Activated CD8-positive, alpha-beta memory T cell treated with anti-CD3 and anti-CD28 coated beads for 1 hour (primary cell): Measurements from ENCODE around the gene FXYD2.
A peak's percentile ranks its signal among the peaks of the same experiment; 100 is the strongest.

Source experiments
- DNase-seq, 2 donors: peaks; one replicate each; pipeline ENCODE4 v3.0.0-alpha.2; 2020; ENCODE audit warnings: low read depth in 1 of 2; ENCODE audit errors: extremely low read depth in 1 of 2

The FXYD2 gene

GRCh38 chr11:117805045-117805444, 19.5 kb downstream of the FXYD2 start:
- no peak for DNase-seq

DNA sequence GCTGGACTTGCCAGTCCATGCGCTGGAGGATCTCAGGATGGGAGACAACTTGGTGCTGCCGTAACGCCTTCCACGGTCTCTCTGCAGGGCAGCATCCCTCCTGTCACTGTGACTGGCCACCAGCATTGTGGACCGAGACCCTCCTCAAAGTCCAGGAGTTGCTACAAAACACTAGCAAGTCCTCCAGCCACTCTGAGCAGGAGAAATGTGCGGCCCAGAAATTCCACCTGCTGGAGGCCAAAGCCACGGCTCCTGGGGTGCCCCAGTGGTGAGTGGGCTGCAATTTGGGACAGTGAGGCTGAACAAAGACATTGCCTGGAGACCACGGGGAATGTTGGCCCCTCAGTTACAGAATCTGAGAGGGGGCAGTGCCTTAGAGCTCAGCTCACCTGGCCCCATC, 20.6 kb downstream of the FXYD2 start:
- DNase-seq: no peak

DNA sequence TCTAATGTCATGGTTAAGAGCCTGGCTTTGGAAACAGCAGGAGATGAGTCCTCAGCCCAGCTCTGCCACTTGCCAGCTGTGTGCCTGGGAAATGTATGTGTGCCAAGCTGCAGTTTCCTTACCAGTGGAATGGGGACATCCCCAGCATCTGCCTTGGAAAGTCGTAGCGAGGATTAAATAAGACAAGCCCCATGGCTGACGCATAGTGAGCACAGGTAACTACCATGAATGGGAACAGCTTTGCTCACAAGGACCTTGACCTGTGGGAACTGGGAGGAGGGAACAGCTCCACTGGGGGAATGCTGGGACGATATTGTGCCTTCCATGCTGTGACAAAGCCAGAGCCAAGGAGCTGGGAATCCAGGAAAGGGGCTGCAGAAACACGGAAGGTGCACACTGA, 24.9 kb downstream of the FXYD2 start:
- DNase-seq: no peak

DNA sequence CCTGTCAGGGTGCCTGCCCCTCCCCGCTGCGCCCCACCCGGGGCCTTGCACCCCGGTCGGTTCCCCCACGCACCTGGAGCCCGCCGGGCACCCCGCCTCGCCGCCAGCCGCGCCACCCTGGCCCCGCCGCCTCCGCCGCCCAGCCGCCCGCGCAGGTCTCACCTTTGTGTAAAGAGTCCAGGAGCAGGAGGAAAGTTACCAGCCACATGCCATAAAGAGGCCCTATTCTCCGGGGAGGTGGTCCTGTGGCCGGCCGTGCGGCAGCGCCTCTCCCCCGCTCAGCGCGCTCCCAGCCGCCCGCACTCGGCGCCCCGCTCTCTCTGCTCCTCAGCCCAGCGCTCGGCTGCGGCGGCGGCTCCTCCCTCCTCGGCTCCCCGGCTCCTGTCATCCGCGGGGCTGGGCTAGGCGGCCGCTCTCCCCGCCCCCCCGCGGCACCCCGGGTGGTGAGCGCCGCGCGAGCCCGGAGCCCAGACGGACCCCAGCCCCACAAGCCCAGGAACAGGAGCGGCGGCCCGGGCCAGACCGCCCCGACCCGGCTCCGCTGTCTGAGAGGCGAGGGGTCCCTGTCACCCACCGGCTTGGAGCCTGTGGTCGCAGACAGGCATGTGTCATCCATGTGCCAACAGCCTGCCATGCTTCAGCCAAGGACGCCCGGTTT, 27.5 kb downstream of the FXYD2 start, which contains the start of gene DSCAML1:
Gene DSCAML1, minus strand, starts transcription at position 345 of the 658 bp plus-strand sequence. Its CDS starts 137 bp downstream, at position 208.
- peak in 1 of 2 donors; percentile 29 for DNase-seq

- DNase-seq: no peak
Observed at GRCh38 chr11:117796456-117796871, 28.1 kb downstream of the FXYD2 start.

DNA sequence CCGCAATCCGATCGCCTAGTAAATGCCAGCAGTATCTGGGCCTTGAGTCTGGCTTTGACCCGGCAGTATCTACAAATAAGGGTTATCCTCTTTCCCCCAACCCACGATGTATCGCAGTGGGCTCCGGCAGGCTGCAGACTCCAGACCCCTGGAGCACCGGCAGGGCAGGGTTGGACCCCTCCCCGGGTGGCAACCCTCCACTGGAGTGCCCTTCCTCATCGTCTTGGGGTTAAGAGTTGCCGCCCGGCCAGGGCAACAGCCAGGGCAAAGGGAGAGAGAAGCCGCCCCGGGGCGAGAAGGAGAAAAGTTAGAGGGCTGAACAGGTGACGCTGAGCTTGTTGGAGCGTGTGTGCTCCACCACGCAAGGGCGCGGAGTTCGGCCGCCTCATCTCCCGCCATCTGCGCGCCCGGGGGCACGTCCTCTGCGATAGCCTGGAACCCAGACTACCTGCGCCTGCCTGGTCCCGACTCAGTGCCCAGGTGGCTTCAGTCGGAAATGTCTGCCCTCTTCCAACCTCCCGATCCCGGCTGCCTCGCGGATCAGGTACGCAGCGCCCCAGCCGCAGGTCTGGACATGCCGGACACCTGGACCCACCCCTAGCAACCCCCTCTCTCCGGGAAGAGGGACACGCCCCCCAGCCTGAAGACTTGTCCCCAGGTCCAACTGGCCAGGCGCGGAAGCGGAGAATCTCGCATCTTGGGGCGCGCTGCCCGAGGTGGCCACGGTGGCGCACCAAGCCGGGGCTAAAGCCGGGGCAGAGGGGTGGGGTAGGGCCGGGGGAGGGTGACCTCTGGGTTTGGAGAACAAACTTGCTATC, 28.7 kb downstream of the FXYD2 start:
- DNase-seq: no peak

- no peak for DNase-seq
Observed at GRCh38 chr11:117794772-117795629, 29.5 kb downstream of the FXYD2 start.

GRCh38 chr11:117794135-117794534, 30.4 kb downstream of the FXYD2 start:
- no peak for DNase-seq

DNA sequence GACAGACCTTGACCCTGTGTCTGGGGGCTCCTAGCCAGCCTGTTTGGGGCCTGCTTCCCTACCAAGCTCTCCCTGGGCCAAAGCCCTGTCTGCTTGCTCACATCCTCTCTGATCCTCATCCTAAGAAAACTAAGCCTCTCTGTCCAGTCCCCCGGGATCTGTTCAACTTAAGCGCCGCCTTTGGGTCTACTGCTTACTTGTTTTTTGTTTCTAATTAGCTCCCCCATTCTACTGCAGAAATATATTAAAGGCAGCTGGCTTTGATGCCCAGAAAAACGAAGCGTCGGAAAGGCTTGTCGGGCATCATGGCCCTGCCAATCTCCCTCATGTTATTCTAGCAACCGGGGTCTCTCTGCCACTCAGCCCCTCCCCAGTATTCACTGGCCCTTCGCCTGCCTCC, 31.0 kb downstream of the FXYD2 start:
- DNase-seq: no peak

DNA sequence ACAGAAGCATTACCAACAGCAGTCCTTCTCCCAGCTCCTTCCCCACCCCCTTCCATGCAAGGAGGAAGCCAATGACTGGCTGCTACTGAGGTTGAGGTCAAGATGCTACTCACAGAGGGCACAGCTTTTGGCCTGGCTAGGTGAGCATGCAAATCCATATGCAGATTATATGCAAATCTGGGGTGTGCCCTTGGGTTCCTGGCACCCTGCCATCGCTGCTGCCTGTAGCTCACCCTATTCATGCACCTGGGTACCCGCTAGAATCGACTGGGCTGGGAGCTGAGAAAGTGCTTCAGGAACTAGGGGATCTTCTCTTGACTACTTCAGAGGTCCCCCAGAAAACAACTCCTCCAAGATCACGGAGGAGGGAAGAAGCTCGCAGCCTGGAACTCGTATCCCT, 31.6 kb downstream of the FXYD2 start:
- DNase-seq: no peak

- DNase-seq: no peak
Observed at GRCh38 chr11:117792241-117792640, 32.3 kb downstream of the FXYD2 start.

- DNase-seq: no peak
Observed at GRCh38 chr11:117790279-117790678, 34.3 kb downstream of the FXYD2 start.

GRCh38 chr11:117789241-117789640, 35.3 kb downstream of the FXYD2 start:
- no peak for DNase-seq

DNA sequence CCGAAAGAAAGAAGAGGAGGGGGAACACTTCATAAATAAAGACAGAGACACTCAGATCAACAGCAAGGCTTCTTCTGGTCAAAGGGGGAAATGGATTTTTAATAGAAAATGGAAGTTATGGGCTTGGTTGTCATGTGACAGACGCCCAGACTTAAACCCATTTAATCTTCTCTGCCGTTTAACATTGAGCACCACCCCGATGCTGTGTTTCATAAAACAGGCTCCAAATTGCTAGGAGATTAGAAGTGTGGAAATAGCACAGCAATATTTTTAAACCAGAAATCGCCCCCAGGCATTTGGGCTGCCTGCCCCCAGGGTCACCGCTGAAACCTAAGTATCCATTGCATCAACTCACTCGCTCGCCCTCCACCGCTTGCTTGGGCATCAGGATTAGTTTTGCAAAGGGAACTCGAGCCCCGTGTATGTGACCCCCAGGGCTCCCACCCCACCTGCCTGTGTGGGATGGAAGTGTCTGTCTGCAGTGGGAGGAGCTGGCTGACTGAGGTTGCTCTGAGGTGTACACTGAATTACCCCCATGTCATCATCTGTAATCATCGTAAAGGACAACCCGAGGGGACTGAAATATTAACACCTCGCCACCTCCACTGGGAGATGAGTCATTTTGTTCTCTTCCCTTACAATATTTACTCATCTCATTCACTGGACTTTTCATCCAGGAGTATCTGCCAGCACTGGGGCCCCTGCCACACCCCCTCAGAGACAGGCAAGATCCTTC, 38.2 kb downstream of the FXYD2 start:
- no peak for DNase-seq

- DNase-seq: no peak
Observed at GRCh38 chr11:117782101-117782500, 42.4 kb downstream of the FXYD2 start.

DNA sequence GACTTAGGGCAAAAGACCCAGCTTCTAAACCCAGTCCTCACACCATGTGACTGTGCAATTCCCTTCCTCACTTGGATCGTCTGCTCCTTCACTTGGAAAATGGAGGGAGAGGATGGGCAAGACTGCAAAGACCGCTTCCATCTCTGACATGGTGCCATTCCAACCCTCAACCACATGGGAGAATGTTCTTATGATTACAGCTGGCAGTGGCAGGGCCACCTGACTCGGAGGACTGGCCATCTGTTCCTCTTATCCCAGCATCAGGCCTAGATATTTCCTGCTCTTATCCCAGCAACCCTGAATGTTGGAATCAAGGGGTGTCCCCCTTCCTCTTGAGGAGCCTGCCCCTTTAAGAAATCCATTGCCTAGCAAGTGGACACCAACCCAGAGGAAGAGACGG, 42.9 kb downstream of the FXYD2 start:
- no peak for DNase-seq

DNA sequence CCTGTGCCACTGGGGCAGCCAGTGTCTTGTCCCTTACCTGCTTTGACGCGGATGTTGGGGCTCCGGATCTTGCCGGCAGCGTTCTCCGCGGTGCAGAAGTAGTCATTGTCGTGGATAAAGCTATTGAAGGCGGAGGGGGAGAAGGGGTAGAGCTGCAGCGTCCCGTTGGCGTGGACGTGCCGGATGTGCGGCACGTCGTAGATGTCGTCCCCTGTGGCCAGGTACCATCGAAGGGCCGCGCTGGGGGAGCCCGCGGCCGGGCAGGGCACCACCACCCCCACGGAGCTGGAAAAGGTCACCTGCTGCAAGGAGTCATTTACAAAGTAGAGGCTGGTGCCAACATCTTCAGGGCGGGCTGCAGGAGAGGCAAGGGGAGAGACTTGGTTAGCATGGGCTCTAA, 44.1 kb downstream of the FXYD2 start:
- DNase-seq: no peak

DNA sequence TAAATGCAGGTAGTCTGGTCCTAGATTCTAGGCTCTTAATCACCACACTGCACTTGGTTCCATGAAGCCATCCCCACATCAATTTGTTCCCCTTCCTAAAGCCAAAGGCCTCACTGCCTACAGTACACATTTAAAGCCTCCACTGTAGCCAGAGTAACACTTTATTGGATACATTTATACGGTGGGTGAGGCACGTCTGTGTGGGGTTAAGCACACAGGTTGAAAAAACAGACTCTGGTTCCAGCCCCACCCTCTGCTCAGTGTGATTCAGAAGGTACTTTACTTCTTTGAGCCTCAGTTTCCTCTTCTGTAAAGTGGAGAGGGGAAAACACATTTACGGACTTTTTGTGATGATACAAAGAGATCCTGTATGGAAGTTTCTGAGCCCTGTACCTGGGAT, 50.0 kb downstream of the FXYD2 start:
- DNase-seq: no peak

DNA sequence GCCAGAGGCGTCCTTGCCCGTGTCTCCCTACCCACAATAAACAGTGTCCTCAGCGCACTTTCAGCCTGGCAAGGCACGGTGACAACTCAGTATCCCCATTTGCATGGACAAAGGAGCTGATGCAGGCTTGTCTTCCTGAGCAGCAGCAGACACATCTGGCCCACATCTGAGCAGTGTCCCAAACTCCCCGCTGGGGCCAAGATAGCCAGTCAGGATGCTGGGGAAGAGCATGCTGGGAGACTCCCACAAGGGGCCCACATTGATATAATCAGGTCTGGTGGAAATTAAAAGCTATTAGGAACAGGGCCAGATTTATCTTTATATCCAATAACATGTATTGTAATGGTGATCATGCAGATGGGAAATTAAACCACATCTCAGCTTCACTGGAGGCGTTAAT, 52.2 kb downstream of the FXYD2 start:
- no peak for DNase-seq

GRCh38 chr11:117771841-117772240, 52.7 kb downstream of the FXYD2 start:
- no peak for DNase-seq

DNA sequence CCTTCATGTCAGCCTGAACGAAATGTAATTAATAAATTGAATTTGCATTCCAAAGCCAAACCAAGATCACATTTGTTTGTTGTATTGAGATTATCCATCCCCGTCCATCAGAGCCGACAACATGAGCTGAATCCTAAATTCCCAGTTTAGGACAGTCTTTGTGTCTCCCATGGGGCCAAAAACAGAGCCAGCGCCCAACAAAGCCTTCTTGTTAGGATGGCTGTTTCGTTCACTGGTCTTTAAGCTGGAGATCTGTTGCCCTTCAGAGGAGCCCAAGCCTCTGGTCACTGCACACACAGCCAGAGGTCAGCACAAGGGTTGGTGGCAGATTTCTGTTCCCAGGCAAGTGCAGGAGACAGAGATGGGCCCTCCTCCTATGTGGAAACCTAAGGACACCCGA, 53.3 kb downstream of the FXYD2 start:
- DNase-seq: no peak
